ENCODE results near the gene HOXB1. TPM values are rescaled to one million over a fixed set of nuclear protein-coding genes. Genes with fewer than 3 reads are reported as not detected.

HOXB1 gene
- total RNA-seq, 1 experiment from 2014 or later: not detected

GRCh38 chr17:48577946-48578615 lies 47.3 kb upstream of the HOXB1 start, which contains the start of gene HOXB4:
HOXB4 (minus strand) TSS chr17:48578350; CDS start chr17:48578319, 31 bp downstream.
- peak; percentile 25 for DNase-seq (ENCODE audit: unreplicated experiment)
- Mint-ChIP-seq H3K4me1 (ENCODE audit: insufficient read depth, unreplicated experiment) (peaks cover 8% of the 10 kb centered on the region), H3K9me3 (ENCODE audit: unreplicated experiment) (no peaks in the 10 kb centered on the region), H3K4me3 (ENCODE audit: unreplicated experiment) (peak within 1 kb of the TSS; percentile 72), H3K27ac (ENCODE audit: low read depth, unreplicated experiment) (peak within 1 kb of the TSS; percentile 19), H3K36me3 (ENCODE audit: insufficient read depth, unreplicated experiment) (no peaks in the 10 kb centered on the region), H3K27me3 (ENCODE audit: insufficient read depth, unreplicated experiment) (peaks cover 22% of the 10 kb centered on the region)
- CTCF ChIA-PET: interaction anchor here (0.6 kb wide), 2 partner anchors 10 to 199 kb away, joined by 3 to 4 read pairs; no protein-coding TSS in a partner anchor
- no TSS peak for BruUV-seq (replicated peaks)
- intact Hi-C loops (cut with micrococcal nuclease): no loop called here
- POLR2A ChIA-PET: interaction anchor here (0.7 kb wide), 1 partner anchor 183 kb away, joined by 3 read pairs; no protein-coding TSS in a partner anchor
- TF ChIP-seq CTCF (IDR thresholded peaks at IDR 0.05; ENCODE audit: unreplicated experiment): no peak

- Mint-ChIP-seq H3K9me3 (ENCODE audit: unreplicated experiment) (no peaks in the 10 kb centered on the region), H3K4me3 (ENCODE audit: unreplicated experiment) (peak overlapping the region; percentile 72), H3K27me3 (ENCODE audit: insufficient read depth, unreplicated experiment) (peaks cover 22% of the 10 kb centered on the region), H3K4me1 (ENCODE audit: insufficient read depth, unreplicated experiment) (peaks cover 8% of the 10 kb centered on the region), H3K27ac (ENCODE audit: low read depth, unreplicated experiment) (no peak overlapping the region), H3K36me3 (ENCODE audit: insufficient read depth, unreplicated experiment) (no peaks in the 10 kb centered on the region)
- ChIA-PET CTCF (interaction anchor here (0.6 to 1.1 kb wide), 3 partner anchors 16 to 198 kb away, joined by 3 to 4 read pairs (median 4); no protein-coding TSS in a partner anchor), POLR2A (interaction anchor here (0.7 to 0.8 kb wide), 2 partner anchors 31 to 184 kb away, joined by 3 read pairs; no protein-coding TSS in a partner anchor)
- no peak for DNase-seq (ENCODE audit: unreplicated experiment)
- intact Hi-C loops (cut with micrococcal nuclease): no loop called here
- BruUV-seq (replicated peaks): no TSS peak
- no peak for TF ChIP-seq CTCF (IDR thresholded peaks at IDR 0.05; ENCODE audit: unreplicated experiment)
These were observed 46.6 kb upstream of the HOXB1 start for GRCh38 chr17:48577330-48577945.

GRCh38 chr17:48576479-48577309 lies 45.9 kb upstream of the HOXB1 start:
- H3K36me3 Mint-ChIP-seq (ENCODE audit: insufficient read depth, unreplicated experiment): no peaks in the 10 kb centered on the region
- no TSS peak for BruUV-seq (replicated peaks)
- DNase-seq (ENCODE audit: unreplicated experiment): peak; percentile 66
- peaks cover 8% of the 10 kb centered on the region for H3K4me1 Mint-ChIP-seq (ENCODE audit: insufficient read depth, unreplicated experiment)
- ChIA-PET CTCF (interaction anchor here (0.6 to 1.1 kb wide), 3 partner anchors 16 to 102 kb away, joined by 3 to 4 read pairs (median 3); no protein-coding TSS in a partner anchor), POLR2A (interaction anchor here (0.8 kb wide), 1 partner anchor 30 kb away, joined by 3 read pairs; no protein-coding TSS in a partner anchor)
- H3K9me3 Mint-ChIP-seq (ENCODE audit: unreplicated experiment): no peaks in the 10 kb centered on the region
- no peak for TF ChIP-seq CTCF (IDR thresholded peaks at IDR 0.05; ENCODE audit: unreplicated experiment)
- H3K27me3 Mint-ChIP-seq (ENCODE audit: insufficient read depth, unreplicated experiment): peaks cover 22% of the 10 kb centered on the region
- intact Hi-C loops (cut with micrococcal nuclease): no loop called here
- no peak overlapping the region for H3K27ac Mint-ChIP-seq (ENCODE audit: low read depth, unreplicated experiment)
- peak overlapping the region; percentile 72 for H3K4me3 Mint-ChIP-seq (ENCODE audit: unreplicated experiment)

All from MCF 10A (cell line).